Omental fat pad (tissue), 4 donors: ENCODE data around the gene EMILIN2. TPM values are rescaled to one million over a fixed set of nuclear protein-coding genes. Genes with fewer than 3 reads are reported as not detected.
"Not testable (repeated sequence)": the region's sequence is repeated elsewhere in the genome, so short reads cannot be mapped to it uniquely, and the experiment has no call there.

Experiments used
- ATAC-seq: fragments of 150-250 bp; one replicate; pipeline ENCODE4 v1.9.1; 2016; ENCODE audit warnings: mild to moderate bottlenecking, moderate library complexity; ENCODE audit not compliant: low FRiP score
- DNase-seq: peaks from one replicate; pipeline ENCODE4 v3.0.0-alpha.2; 2019; ENCODE audit warnings: low spot score
- total RNA-seq, 4 donors: library from RNA; depleted of rRNA; stranded (reverse); fragments of >200 nt; gene quantifications; one replicate each; pipeline ENCODE4 v1.1.0, GENCODE V29; 2016
- TF ChIP-seq, protein P1 (sequence below), 3 donors: fragments of 450-650 bp; IDR thresholded peaks; one replicate each; pipeline ENCODE4 v1.5.1; 2016 to 2017; ENCODE audit warnings: antibody characterized with exemption in 3 of 3, mild to moderate bottlenecking in 3 of 3, moderate library complexity in 2 of 3

Gene EMILIN2
- total RNA-seq, 4 donors from 2014 or later = 33.9 to 56.4 (median 52.9) TPM

DNA sequence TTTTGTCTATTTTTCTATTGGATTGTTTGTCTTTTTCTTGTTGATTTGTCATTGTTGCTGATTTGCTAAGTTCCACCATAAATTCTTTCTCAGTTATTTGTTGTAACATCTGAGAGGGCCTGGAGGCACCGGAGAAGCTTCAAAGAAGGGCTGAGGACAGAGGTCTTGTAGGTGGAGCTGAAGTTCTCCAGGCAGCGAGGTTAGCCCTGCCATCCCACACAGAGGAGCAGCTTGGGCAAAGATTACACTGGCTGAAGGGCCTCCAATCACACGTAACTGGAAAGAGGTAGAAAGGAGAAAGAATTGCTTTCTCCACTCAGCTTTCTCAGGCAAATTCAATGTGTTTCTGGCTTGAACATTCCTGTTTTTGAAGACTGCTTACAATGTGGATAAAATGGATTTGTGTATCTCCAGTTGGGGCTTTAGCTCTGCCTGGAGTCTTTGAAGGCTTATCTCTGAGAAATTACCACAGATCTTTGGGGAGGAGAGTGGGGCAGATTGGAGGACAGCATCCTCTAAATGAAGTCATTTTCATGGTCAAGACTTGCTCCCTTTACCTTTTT lies 21.1 kb upstream of the EMILIN2 start:
- no peak for ATAC-seq
- DNase-seq = no peak
- TF ChIP-seq, protein P1, sequence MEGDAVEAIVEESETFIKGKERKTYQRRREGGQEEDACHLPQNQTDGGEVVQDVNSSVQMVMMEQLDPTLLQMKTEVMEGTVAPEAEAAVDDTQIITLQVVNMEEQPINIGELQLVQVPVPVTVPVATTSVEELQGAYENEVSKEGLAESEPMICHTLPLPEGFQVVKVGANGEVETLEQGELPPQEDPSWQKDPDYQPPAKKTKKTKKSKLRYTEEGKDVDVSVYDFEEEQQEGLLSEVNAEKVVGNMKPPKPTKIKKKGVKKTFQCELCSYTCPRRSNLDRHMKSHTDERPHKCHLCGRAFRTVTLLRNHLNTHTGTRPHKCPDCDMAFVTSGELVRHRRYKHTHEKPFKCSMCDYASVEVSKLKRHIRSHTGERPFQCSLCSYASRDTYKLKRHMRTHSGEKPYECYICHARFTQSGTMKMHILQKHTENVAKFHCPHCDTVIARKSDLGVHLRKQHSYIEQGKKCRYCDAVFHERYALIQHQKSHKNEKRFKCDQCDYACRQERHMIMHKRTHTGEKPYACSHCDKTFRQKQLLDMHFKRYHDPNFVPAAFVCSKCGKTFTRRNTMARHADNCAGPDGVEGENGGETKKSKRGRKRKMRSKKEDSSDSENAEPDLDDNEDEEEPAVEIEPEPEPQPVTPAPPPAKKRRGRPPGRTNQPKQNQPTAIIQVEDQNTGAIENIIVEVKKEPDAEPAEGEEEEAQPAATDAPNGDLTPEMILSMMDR (IDR thresholded peaks at IDR 0.05) = no peak

GRCh38 chr18:2826581-2826980 lies 20.2 kb upstream of the EMILIN2 start:
- DNase-seq (no peak), ATAC-seq (peak; percentile 96)
- TF ChIP-seq, protein P1 (IDR thresholded peaks at IDR 0.05) = no peak

GRCh38 chr18:2827061-2827460 lies 19.7 kb upstream of the EMILIN2 start:
- TF ChIP-seq, protein P1 (IDR thresholded peaks at IDR 0.05) = no peak
- no peak for DNase-seq
- peak; percentile 75 for ATAC-seq

DNA sequence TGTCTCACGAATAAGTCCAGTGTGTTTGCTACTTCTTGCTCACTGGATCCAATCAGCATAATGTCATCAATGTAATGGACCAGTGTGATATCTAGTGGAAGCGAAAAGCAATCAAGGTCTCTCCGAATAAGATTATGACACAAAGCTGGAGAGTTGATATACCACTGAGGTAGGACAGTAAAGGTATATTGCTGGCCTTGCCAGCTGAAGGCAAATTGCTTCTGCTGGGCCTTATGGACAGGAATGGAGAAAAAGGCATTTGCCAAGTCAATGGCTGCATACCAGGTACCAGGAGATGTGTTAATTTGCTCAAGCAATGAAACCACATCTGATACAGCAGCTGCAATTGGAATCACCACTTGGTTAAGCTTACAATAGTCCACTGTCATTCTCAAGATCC lies 10.7 kb upstream of the EMILIN2 start:
- not testable (repeated sequence) for DNase-seq, ATAC-seq

DNA sequence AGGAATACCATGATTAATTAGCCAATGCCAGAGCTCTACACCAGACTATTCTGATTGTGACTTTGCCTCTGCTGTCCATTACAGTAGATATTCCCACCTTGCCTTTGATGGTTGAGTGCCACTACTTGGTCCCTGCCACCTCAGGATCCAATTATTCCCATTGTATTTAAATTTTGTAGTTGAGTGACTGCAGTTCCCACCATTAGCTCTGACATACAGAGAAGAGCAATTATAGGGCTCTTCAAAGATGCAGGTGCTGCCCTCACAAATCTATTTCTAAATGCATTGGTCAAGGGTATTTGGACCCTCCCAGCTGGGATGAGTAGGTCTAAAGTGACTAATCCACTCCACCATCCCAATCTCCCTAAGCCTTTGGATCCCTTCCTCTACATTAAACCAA lies 9.5 kb upstream of the EMILIN2 start:
- not testable (repeated sequence) for DNase-seq, ATAC-seq

- TF ChIP-seq, protein P1 (IDR thresholded peaks at IDR 0.05) = no peak
- DNase-seq (no peak), ATAC-seq (no peak)
These were observed 7.6 kb upstream of the EMILIN2 start for GRCh38 chr18:2839202-2839601.

GRCh38 chr18:2840521-2840920 lies 6.3 kb upstream of the EMILIN2 start:
- TF ChIP-seq, protein P1 (IDR thresholded peaks at IDR 0.05) = no peak
- no peak for DNase-seq
- no peak for ATAC-seq

GRCh38 chr18:2843146-2843545 lies 3.7 kb upstream of the EMILIN2 start:
- TF ChIP-seq, protein P1 (IDR thresholded peaks at IDR 0.05) = no peak
- DNase-seq (no peak), ATAC-seq (no peak)
